ENCODE data around the gene ITGA11. TPM values are rescaled to one million over a fixed set of nuclear protein-coding genes. Genes with fewer than 3 reads are reported as not detected.

Gene ITGA11
- total and polyA plus RNA-seq, 2 of the 13 experiments (the other 11 are each of a cell fraction or from before 2014, with no cell fraction given), result not detected

DNA sequence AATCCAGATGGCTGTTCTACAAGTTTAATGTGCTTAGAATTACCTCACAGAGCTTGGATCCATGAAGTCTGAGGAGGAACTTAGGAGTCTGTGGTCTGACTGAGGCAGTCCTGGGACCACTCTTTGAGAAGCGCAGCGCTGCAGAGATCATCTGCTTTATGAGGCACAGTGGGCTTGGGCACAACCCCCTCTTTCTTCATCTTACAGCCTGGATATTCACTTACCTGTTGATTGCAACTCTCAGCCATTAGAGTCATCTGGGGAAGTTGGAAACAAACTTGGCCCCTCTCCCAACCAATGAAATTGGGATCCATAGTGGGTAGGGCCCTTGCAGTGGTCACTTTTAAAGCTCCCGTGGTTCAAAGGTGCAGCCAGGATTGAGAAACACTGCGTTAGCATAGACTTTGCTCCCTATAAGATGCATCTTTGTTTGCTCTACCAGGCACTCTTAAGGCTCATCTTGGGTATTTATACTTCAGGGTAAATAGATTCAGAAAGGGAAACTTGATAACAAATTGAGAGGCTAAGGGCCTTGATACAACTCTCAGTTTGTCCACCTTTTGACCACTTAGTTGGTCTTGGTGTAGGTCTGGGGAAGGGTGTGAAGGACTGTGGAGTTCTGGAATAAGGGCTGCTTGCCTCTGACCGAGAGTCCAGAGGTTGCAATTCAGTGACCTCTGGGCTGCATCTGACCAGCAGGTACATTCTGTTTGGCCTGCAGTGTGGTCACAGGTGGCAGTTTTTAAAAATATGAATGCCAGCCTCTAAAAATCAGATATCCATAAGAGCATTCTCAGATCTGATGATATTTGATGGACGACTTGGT, 131.6 kb downstream of the ITGA11 start (continued):
- TF ChIP-seq, protein P1, sequence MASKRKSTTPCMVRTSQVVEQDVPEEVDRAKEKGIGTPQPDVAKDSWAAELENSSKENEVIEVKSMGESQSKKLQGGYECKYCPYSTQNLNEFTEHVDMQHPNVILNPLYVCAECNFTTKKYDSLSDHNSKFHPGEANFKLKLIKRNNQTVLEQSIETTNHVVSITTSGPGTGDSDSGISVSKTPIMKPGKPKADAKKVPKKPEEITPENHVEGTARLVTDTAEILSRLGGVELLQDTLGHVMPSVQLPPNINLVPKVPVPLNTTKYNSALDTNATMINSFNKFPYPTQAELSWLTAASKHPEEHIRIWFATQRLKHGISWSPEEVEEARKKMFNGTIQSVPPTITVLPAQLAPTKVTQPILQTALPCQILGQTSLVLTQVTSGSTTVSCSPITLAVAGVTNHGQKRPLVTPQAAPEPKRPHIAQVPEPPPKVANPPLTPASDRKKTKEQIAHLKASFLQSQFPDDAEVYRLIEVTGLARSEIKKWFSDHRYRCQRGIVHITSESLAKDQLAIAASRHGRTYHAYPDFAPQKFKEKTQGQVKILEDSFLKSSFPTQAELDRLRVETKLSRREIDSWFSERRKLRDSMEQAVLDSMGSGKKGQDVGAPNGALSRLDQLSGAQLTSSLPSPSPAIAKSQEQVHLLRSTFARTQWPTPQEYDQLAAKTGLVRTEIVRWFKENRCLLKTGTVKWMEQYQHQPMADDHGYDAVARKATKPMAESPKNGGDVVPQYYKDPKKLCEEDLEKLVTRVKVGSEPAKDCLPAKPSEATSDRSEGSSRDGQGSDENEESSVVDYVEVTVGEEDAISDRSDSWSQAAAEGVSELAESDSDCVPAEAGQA (IDR thresholded peaks at IDR 0.05; ENCODE audit: low read depth), result no peak
- TF ChIP-seq, protein P1 (CRISPR knock-in tag; IDR thresholded peaks at IDR 0.05; ENCODE audit: borderline replicate concordance), result no peak
- TF ChIP-seq, protein P2, sequence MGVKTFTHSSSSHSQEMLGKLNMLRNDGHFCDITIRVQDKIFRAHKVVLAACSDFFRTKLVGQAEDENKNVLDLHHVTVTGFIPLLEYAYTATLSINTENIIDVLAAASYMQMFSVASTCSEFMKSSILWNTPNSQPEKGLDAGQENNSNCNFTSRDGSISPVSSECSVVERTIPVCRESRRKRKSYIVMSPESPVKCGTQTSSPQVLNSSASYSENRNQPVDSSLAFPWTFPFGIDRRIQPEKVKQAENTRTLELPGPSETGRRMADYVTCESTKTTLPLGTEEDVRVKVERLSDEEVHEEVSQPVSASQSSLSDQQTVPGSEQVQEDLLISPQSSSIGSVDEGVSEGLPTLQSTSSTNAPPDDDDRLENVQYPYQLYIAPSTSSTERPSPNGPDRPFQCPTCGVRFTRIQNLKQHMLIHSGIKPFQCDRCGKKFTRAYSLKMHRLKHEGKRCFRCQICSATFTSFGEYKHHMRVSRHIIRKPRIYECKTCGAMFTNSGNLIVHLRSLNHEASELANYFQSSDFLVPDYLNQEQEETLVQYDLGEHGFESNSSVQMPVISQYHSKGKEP (CRISPR knock-in tag; IDR thresholded peaks at IDR 0.05), result no peak
- TF ChIP-seq ZNF160 (CRISPR knock-in tag; IDR thresholded peaks at IDR 0.05) (no peak), ZBTB20 (CRISPR knock-in tag; IDR thresholded peaks at IDR 0.05; ENCODE audit: borderline replicate concordance, low read depth) (peak; percentile 82; the same call in 1 of the 2 replicates), ERF (CRISPR knock-in tag; IDR thresholded peaks at IDR 0.05) (0 out of 2 replicates have a peak, but pooled peaks have one; percentile 16), ZSCAN12 (CRISPR knock-in tag; IDR thresholded peaks at IDR 0.05) (no peak), NFE2L1 (CRISPR knock-in tag; IDR thresholded peaks at IDR 0.05; ENCODE audit: borderline replicate concordance) (no peak), BHLHE40 (IDR thresholded peaks at IDR 0.05; ENCODE audit: low read length) (no peak), ZNF724P (CRISPR knock-in tag; IDR thresholded peaks at IDR 0.05; ENCODE audit: borderline replicate concordance) (no peak)
- TF ChIP-seq, protein P3, sequence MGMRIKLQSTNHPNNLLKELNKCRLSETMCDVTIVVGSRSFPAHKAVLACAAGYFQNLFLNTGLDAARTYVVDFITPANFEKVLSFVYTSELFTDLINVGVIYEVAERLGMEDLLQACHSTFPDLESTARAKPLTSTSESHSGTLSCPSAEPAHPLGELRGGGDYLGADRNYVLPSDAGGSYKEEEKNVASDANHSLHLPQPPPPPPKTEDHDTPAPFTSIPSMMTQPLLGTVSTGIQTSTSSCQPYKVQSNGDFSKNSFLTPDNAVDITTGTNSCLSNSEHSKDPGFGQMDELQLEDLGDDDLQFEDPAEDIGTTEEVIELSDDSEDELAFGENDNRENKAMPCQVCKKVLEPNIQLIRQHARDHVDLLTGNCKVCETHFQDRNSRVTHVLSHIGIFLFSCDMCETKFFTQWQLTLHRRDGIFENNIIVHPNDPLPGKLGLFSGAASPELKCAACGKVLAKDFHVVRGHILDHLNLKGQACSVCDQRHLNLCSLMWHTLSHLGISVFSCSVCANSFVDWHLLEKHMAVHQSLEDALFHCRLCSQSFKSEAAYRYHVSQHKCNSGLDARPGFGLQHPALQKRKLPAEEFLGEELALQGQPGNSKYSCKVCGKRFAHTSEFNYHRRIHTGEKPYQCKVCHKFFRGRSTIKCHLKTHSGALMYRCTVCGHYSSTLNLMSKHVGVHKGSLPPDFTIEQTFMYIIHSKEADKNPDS (CRISPR knock-in tag; IDR thresholded peaks at IDR 0.05), result no peak
- TF ChIP-seq, protein P4, sequence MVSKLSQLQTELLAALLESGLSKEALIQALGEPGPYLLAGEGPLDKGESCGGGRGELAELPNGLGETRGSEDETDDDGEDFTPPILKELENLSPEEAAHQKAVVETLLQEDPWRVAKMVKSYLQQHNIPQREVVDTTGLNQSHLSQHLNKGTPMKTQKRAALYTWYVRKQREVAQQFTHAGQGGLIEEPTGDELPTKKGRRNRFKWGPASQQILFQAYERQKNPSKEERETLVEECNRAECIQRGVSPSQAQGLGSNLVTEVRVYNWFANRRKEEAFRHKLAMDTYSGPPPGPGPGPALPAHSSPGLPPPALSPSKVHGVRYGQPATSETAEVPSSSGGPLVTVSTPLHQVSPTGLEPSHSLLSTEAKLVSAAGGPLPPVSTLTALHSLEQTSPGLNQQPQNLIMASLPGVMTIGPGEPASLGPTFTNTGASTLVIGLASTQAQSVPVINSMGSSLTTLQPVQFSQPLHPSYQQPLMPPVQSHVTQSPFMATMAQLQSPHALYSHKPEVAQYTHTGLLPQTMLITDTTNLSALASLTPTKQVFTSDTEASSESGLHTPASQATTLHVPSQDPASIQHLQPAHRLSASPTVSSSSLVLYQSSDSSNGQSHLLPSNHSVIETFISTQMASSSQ (IDR thresholded peaks at IDR 0.05; ENCODE audit: low read depth), result 0 out of 2 replicates have a peak, but pooled peaks have one; percentile 33
- TF ChIP-seq, protein P4 (CRISPR knock-in tag; IDR thresholded peaks at IDR 0.05; ENCODE audit: borderline replicate concordance), result no peak
